ENCODE data around the gene TRMT11.
"Not testable (repeated sequence)": the region's sequence is repeated elsewhere in the genome, so short reads cannot be mapped to it uniquely, and the experiment has no call there.

TRMT11 gene

DNA sequence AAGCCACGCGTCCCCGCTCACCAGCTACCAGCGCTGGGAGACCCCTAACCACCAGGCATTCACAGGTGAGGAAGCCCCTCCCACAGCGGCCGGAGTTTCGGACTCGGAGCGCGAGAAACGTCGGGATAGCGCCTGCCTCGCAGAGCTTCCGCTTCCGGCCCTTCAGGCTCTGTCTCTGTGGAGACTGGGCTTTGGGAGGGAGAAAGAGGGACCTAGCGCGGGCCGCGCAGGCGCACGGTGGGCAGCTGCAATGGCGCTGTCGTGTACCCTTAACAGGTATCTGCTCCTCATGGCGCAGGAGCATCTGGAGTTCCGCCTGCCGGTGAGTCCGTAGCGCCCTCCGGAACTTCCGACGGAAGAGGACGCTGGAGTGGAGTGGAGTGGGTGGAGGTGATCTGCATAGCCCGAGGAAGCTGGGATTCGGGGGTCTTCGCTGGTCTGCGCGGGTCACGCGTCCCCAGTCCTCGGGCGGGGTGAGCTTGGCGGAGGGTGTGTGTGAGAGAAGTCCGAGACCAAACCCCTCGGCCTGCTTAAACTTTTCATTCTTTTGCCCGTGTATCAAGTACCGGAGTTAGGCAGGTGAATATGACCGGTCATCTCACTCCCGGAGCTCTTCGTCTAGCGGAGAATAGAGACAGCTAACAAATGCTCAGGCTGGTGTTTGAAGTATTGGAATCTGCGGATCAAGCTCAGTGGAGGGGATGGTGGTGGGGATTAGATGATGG lies at the start of gene TRMT11:
Gene TRMT11, plus strand, starts transcription at position 240 of the 725 bp plus-strand sequence. Its CDS starts 11 bp downstream, at position 251.
- peak; percentile 87 for DNase-seq (ENCODE audit: low spot score)

DNA sequence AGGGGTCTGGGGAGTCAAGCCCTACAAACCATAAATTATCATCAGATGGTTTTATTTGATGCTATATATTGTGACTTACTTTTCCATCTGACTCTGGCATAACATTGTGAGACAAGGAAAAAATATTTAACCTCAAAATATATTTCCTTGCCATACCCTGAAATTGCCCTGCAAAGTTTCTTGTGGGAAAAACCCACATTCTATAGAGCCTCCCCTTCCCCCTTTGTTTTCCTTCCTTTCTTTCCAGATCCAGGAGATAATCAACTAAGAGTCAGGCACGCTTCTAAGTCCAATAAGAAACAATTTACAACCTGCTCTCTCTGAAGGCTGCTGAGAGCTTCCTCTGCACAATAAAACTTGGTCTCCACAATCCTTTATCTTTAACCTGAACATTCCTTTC lies 47.3 kb upstream of the TRMT11 start:
- DNase-seq (ENCODE audit: low spot score): no peak

DNA sequence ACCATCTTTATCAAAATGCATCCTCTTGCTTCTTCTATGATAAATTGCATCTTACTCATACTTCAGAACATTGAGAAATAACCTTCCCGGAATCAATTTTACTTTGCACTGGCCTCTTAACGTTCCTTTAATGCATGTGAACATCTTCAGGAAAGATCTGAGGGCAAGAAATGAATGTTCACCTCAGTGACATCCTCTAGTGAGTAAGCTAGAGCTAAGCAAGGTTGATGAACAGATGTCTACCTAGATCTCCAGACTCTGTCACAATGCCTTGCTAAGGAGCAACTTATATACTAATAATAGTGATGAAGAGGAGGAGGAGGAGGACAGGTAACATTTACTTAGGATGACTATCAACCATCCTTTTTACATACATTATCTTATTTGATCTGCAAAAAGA lies 46.5 kb upstream of the TRMT11 start:
- DNase-seq (ENCODE audit: low spot score): peak; percentile 68

DNA sequence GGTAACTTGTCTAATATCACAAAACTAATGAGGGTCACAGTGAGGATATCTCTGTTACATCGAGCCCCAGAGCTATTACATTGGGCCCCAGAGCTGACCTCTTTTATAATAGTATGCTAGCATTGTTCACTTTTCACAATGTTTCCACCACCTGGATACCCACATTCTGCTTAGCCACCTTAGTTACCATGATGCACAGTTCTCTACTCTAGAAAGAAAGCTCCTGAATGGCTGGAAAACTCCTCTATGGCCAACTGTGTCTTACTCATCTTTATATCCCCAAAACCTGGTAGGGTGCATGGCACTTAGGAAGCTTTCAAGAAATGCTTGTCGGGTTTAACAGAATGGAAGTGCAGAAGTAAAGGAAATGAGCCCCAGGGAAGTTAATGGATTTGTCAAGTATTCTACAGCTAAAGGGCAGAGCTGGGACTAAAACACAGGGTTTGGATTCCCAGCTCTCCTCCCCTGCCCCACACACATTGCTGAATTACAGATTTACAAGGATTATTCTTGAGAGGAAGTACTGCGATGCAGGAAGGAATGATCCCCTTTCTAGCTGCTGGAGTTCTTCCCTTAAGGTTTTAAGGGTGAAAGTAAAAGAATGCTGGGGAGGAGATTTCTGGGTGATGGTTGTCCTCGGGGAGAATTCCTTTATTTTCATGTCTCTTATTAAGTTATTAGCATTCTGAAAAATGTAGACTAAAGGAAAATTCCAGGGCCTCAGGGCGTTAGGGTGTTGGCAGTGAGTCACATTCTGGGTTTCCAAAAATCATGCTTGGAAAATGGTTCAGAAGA lies 45.9 kb upstream of the TRMT11 start:
- no peak for DNase-seq (ENCODE audit: low spot score)

DNA sequence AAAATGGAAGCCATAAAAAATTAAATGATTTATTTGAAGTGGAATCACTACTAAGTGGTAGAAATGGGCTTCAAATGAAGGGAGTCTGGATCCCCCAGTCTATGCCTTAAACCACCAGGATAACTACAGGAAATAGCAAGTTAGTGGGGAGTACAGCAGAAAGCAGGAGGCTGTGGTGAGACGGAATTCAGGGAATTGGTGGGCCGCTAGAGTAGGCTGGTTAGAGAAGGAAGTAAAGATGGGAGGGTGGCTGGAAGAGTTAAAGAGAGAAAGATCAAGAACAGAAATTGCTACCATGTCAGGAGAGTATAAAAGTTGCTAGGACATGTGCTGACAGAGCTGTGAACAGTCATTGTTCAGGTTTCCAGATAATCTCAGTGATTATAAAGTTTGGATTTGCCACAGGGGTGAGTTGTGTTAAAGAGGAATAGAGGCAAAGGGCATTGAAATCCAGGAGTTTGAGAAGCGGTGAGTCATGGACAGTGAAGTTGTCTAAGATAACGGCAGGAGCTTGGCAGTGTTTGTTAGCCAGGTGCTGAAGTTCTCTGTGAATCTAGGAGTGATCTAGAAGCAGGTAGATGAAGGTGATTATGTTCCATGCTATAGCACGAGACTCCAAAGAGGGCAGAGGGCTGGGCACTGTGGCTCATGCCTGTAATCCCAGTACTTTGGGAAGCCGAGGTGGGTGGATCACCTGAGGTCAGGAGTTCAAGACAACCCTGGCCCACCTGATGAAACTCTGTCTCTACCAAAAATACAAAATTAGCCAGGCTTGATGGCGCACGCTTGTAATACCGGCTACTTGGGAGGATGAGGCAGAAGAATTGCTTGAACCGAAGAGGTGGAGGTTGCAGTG lies 43.4 kb upstream of the TRMT11 start:
- DNase-seq (ENCODE audit: low spot score): no peak

DNA sequence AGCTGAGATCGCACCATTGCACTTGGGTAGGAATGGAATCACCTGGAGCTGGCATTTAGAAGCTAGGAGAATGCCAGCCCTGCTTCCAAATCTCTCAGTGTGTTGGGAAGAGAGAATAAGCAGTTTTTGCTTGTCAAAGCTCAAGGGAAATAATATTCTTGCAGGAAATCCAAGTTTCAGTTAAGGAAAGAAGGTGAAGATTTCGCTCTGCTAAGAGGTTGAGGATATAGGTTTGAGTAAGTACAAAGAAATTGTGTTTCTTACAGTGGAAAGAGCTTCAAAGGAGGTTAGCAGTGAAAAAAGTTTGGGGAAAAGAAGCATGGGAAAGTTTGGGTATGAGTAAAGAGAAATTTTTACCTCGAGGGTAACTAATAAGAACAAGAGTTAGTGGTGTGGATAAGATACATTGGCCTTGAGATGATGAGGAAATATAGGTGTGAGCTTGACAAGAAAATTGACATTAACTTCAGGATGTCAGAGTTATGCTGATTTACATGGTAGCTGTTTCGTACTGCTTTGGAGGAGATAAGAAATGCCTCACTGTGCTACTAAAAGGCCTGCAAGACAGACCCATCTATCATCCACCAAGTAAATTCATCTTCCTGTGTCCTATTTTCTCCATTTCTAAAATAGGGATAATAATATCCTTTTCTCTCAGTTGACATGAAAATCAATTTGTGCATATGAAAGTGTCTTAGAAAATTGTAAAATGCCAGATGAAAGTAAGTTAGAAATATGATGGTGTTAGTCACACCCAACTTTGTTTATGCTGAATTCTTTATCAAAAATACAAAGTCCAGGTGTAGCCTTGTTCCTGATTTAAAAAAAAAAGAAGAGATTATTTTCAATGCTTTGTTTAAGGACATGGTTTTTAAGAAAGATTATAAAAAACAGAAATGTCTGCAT lies 42.6 kb upstream of the TRMT11 start:
- no peak for DNase-seq (ENCODE audit: low spot score)

DNA sequence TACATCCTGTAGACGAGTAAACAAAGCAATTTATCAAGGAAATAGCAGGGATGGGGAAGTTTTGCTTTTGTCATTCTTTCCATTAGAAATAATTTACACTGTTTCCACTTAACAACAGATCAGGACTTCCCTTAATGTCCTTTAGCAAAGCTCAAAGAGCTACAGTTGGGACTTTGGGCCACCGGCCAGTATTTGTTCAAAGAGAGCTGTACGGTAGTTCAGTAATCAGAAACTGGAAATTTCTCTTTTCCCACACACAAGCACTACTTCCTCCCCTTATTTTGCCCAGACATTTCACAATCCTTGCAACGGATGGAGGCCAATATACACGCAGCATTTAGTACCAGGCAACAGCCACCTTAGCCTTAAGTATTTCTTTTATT lies 41.9 kb upstream of the TRMT11 start:
- no peak for DNase-seq (ENCODE audit: low spot score)

DNA sequence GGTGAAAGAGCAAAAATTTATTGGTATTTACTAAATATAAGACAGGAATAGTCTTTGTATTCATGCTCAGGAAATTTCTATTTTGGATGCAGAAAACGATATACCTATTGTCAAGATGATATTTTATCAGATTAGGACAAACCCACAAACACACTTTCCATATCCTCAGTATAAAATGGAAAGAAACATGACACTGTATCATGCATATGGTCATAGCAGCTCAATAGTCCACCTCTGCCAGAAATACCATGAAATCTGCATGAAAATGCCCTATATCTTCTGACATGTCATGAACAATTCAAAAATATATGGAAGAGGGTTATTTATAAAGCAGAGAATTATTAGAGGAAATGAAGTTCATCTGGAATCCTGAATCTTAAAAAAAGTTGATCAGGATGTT lies 41.4 kb upstream of the TRMT11 start:
- DNase-seq (ENCODE audit: low spot score): no peak

DNA sequence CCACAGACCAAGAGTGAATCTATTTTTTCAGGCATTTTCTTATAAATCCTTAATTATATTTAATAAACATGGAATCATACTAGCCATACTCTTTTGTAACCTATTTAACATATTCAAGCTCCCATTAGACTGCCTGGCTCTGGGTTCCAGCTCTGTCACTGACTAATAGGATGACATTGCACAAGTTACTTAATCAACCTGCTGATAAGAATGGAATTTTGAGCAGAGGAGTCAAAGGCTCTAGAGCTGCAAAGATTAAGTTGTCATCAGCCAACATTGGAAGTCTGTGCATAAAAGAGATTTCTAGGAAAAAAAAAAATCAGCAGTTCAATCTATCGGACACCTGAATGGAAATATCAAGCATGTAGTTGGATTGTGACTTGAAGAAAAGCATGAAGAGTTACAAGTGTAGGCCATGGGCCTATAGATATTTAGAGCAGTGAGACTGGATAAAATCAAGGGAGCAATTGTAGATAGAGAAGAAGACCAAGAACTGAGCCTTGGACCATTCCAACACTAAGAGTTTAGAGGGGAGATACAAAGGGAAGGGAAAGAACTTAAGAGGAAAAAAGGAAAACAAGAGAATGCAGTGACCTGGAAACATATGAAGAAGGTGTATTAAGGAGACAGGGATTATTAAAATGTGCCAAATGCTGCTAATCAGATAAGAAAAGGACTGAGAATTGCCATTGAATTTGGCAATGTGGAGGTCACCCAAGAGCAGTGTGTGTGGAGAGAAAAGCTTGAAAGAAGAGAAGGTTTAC lies 40.8 kb upstream of the TRMT11 start:
- no peak for DNase-seq (ENCODE audit: low spot score)

DNA sequence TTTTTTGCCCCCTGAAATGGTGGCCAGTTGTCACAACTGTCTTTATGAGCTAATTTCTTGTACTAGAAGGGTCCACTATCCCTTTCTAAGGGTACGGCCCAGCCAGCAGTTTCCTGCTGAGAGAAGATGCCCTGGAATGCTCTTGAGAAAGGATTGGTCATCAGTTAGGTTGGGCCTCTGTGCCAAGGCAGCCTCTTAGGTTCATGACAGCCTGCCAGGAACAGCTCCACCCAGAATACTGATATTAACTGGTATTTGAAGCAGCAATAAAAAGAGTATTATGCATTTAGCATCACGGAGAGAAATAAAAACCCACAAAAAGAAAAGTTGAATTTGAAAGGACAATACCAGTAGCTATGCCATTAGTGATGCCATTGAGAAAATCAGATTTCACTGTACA lies 38.7 kb upstream of the TRMT11 start:
- DNase-seq (ENCODE audit: low spot score): no peak

DNA sequence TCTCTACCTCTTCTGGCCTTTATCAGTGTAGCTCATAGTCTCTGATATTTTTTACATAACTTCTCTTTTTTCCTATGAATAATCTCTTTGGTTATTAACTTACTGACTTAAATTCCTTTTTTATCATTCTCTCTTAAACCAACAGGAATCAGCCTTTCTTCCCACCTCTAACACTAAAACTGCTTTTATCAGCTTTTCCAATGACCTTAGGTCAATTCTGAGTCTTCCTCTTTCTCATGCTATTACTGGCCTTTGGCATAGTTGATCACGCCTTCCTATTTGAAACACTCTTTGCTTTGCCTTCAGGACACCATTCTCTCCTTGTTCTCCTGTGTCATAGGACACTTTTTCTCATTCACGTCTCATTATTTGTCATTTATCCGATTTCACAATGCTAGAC lies 37.9 kb upstream of the TRMT11 start:
- DNase-seq (ENCODE audit: low spot score): no peak

DNA sequence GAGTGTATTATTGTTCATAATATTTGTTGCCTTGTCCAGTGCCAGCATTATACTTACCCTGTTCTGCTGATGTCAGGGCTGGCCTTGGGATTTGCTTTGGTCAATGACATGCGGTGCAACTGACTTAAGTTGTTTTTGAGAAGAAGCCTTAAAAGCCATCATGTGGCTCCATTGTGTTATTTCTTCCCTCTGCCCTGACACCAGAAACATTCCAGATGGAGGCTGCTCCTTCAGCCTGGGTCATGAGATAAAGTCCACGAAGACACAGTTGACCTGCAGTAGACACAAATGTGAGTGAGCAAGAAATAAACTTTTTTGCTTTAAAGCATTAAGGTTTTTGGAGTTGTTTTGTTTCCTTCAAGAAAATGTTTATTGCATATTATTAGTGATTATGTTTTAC lies 37.3 kb upstream of the TRMT11 start:
- DNase-seq (ENCODE audit: low spot score): no peak

DNA sequence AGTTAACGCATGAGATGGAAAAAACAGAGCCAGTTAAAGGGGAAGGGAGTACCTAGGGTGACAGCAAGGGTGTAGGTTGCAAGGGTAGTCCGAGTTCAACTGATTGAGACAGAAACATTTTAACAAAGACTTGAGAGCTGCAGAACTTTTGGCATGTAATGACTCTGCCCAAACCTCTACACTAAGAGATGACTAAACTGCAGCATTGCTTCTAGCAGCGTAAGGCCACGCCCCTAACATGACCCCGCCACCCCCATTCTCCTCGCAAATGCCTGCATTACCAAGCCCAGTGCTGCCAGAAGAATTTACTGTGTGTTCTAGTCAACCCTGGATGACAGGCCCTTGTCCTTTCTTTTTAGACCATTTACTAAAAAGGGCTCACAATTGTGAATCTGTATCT lies 36.0 kb upstream of the TRMT11 start:
- DNase-seq (ENCODE audit: low spot score): peak; percentile 36

DNA sequence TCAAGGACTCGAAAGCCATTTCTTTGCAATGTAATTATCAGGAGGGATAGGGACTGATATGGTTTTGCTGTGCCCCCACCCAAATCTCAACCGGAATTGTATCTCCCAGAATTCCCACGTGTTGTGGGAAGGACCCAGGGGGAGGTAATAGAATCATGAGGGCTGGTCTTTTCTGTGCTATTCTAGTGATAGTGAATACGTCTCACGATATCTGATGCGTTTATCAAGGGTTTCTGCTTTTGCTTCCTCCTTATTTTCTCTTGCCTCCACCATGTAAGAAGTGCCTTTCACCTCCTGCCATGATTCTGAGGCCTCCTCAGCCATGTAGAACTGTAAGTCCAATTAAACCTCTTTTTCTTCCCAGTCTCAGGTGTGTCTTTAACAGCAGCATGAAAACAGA lies 35.6 kb upstream of the TRMT11 start:
- DNase-seq (ENCODE audit: low spot score): not testable (repeated sequence)

DNA sequence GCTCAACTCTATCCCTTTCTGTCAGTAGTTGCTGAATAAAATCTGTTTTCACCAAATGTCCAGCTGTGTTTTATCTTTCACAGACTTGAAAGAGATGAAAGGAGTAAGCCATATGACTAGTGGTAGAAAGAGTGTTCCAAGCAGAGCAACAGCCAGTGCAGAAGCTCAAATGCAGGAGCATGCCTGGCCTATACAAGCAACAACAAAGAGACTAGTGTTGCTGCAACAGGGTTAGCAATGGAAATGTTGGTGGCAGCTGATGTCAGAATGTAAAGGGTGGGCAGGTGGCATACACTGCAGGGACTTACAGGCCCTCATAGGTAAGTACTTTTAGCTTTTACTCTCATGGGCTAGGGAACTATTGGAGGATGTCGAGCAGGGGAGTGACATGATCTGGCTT lies 35.0 kb upstream of the TRMT11 start:
- DNase-seq (ENCODE audit: low spot score): no peak

DNA sequence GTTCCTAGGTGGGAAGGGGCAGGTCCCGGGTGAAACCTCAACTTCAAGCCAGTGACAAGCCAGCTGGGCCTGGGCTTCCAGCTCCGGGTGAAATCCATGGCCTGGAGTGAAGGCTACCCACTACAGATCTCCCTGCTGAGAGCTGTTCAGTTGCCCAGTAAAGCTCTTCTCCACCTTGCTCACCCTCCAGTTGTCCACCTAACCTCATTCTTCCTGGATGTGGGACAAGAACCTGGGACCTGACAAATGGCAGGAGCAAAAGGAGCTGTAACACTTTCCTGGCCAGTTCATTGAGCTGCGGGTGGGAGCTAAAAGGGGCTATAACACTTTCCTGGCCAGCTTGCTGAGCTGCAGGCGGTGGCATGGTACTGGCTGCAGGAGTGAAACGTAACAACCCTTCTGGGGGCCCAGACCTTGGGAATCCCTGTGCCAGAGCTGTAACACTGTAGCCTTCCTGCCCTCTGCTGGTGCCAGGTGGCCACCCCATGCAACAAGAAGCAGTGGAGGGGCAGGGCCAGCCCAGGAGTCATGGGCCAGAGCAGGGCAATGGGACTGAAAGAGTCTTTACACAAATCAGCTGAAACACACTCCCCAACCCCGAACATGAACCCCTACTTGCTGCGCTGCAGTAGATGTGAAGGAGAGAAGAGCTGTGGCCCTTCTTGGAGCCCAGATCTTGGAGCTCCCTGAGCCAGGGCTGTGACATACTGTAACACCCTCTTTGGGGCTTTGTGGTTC lies 33.4 kb upstream of the TRMT11 start:
- DNase-seq (ENCODE audit: low spot score): peak; percentile 16

DNA sequence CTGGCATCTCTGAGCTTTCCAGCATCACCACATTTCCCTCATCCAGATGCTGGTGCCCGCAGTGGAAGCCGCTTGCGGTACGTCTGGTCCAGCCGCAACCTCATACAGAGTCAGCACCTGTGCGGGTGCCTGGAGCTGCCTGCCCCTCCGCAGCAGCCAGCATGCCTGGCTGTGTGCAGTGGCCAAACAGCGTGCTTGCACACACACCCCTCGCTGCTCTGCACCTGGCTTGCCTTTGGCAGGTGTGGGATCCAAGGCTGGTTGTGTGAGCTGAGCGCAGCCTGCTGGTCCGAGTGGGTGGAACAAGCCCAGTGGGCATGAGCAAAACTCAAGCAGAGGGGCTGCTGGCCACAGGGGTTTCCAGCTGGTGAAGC lies 32.9 kb upstream of the TRMT11 start:
- DNase-seq (ENCODE audit: low spot score): no peak

DNA sequence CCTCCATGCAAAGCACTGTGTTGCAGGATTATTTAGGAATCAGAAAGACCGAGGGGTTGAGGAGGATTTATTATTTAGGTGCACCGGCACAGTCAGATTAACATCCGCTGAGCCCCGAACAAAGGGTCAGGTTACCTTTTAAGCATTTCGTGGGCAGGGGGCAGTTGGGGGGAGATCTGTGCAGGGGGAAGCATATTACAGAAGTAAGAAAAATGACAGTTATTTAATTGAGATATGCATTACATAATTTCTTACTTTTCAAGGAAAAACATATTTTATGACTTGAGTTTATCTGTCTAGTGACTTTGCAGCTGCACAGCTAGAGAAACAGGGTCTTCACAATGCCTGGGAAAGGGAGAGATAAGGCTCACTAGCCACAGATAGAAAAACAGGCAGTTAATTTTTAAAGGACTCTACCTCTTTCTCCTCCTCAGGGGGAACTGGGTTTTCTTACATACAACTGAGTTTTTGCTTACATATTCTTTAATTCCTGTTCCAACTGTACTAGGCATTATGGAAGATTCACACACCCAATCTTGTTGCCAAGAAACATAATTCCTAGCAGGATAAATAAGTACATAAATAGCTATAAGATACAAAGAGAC lies 31.5 kb upstream of the TRMT11 start:
- no peak for DNase-seq (ENCODE audit: low spot score)

DNA sequence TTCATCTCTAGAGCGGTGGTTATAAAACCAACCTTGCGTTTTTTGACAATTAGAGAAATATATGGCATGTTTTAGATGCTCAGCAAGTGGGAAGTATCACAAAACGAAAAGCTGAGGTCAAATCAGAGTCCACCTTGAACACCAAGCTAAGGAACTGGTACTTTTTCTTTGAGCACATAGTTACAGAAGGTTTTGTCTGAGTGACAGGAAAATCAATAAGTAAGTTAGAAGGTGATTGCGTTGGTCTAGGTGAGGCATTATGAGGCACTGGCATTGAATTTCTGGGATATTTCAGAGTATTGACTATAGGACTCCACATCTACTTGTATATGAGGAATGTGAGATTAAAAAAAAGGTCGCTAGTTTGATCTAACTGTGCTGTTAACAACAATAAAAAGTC lies 30.4 kb upstream of the TRMT11 start:
- DNase-seq (ENCODE audit: low spot score): no peak

Data from activated CD4-positive, alpha-beta T cell treated with anti-CD3 and anti-CD28 coated beads, Interleukin-2, Interleukin-4, amounts not matched to agents 100 ng/mL and 50 ng/mL, durations not matched to agents 16 hours and 8 hours (primary cell).